PC-3 (cell line): Measurements from ENCODE around the gene GPR132.

Experiments
- CTCF ChIP-seq: fragments of 300-600 bp; sonication (generic); conservative IDR thresholded peaks from 2 replicates; pipeline ENCODE4 v1.5.1; 2017; ENCODE audit warnings: antibody characterized with exemption, low read depth, mild to moderate bottlenecking, low read length
- EZH2 ChIP-seq: fragments of 300-600 bp; sonication (generic); IDR thresholded peaks from one replicate; pipeline ENCODE4 v1.6.1; 2017; ENCODE audit warnings: antibody characterized with exemption, mild to moderate bottlenecking, low read length; ENCODE audit not compliant: unreplicated experiment
- EZH2phosphoT487 ChIP-seq: fragments of 300-600 bp; sonication (generic); IDR thresholded peaks from 2 replicates; pipeline ENCODE4 v1.6.1; 2018; ENCODE audit warnings: mild to moderate bottlenecking, antibody characterized with exemption, low read length, borderline replicate concordance

- TF ChIP-seq CTCF (no peak), EZH2 (no peak), EZH2phosphoT487 (no peak)
Measured at GRCh38 chr14:105091054-105091516, 25.9 kb upstream of the GPR132 start.
